Suppressor macrophage (primary cell): ENCODE data around the gene IFI30.

Experiments used
- DNase-seq, 4 experiments: peaks; one replicate each; pipeline ENCODE4 v3.0.0-alpha.2; 2020 to 2022

IFI30 gene

DNA sequence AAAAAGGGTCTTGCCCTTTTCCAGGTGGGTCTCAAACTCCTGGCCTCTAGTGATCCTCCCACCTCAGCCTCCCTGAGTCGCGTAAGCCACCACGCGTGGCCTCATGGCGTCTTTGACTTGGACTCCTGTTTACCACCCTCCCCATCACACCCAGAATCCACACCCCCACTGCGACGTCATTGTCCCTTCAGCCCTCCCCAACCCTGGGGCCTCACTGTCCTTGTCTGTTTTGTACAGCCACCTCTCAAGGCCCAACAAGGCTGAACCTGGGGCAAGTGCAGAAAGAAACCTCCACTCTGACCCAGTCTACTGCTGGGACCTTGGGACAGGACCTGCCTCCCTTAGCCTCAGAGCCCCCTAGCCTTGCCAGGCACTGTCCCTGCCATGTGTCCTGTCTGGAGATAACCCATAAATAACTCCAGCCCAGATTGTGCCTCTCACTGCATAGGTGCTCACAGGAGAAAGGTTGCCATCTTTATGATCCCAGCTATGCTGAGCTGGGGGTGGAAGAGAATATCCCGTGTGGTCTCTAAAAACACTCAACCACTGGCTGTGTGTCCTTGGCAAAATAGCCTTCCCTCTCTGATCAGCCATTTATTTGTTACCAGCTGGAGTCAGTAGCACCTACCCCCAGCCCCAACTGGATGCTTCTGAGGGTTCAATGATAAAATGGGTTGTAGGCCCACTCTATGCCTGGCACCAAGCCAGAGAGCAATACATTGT is 1.8 kb upstream of the IFI30 start:
- peak in 3 of 4 experiments; percentile 56 to 68 (median 60) for DNase-seq

DNA sequence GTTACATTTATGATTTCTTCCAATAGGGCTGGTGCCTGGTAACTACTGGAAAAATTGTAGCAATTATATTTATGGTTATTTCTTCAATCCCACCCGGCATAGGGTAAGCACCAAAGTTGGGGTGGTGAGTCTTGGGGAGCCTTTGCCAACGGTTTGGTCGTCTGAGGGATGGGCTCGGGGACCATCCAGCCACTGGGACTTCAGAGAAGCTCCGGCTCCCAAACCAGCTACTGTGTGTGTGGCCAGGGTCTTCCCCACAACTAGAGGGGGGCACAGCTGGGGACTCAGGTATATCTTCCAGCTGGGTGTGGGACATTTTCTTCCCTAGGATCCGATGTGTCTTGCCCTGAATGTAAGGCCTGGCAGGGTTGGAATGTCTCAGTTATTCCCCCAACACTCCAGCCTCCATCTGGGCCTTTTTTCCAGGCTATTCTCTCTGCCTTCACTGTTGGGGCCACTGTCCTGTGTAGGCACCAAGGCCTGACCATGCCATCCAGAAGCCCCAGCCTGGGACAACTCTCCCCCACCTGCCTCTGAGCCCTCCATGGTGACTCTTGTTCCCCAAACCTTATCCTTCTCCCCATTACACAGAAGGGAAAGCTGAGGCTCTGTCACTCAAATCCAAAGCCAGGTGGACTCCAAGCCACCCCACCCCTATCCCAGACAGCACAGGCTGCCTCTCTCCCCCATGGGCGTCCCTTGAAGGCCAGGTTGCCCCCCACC is 1.1 kb upstream of the IFI30 start:
- DNase-seq = no peak

GRCh38 chr19:18173054-18173571 is 500 bp upstream of the IFI30 start:
- peak; percentile 96 to 99 (median 98) for DNase-seq

DNA sequence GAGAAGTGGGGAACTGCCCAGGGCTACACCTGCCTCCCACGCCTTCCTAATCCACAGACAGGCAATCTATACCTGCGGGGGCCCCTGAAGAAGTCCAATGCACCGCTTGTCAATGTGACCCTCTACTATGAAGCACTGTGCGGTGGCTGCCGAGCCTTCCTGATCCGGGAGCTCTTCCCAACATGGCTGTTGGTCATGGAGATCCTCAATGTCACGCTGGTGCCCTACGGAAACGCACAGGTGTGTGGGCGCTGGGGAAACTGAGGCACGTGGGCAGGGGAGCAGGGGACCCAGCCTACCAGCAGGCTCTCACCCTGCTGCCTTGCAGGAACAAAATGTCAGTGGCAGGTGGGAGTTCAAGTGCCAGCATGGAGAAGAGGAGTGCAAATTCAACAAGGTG is 1.4 kb downstream of the IFI30 start:
- no peak for DNase-seq

DNA sequence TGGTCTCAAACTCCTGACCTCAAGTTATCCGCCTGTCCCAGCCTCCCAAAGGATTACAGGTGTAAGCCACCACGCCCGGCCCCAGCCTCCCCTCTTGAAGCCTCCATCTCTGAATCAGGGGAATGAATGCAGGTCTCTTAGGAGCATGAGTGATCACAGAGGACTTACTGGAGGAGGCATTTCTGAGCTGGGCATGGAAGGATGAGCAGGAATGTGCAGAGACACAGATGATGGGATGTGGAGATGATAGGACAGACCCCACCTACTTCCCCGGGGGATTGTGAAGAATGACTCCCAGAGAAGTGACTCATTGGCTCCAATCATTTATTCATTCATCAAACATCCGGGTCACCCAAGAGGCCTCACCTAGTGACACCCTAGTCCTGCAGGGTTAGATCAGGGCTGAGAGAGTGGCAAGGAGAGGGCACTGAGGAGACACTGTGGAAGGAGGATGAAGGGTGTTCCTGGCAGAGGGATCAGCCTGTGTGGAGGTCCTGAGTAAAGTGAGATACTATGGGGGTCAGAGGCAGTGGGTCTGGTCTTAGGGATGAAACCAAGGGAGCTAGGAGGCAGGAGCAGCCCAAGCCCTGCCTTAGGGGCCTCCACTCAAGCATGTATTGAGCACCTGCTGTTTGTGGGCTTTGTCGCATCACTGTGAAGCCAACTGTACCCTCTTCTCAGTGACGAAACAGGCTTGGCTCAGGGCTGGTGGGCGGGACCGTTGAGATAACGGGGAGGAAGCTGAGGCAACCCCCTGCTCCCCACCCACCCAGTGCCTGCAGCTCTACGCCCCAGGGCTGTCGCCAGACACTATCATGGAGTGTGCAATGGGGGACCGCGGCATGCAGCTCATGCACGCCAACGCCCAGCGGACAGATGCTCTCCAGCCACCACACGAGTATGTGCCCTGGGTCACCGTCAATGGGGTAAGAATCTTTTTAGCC is 3.0 kb downstream of the IFI30 start:
- peak in 3 of 4 experiments; percentile 61 to 70 (median 69) for DNase-seq

GRCh38 chr19:18179957-18180356 is 6.3 kb downstream of the IFI30 start:
- peak in 2 of 4 experiments; percentile 52 for DNase-seq

- no peak for DNase-seq
These were observed 9.9 kb downstream of the IFI30 start for GRCh38 chr19:18183529-18183928.

- no peak for DNase-seq
These were observed 11.9 kb downstream of the IFI30 start for GRCh38 chr19:18185538-18185937.

- no peak for DNase-seq
These were observed 16.7 kb downstream of the IFI30 start for GRCh38 chr19:18190278-18190677.

DNA sequence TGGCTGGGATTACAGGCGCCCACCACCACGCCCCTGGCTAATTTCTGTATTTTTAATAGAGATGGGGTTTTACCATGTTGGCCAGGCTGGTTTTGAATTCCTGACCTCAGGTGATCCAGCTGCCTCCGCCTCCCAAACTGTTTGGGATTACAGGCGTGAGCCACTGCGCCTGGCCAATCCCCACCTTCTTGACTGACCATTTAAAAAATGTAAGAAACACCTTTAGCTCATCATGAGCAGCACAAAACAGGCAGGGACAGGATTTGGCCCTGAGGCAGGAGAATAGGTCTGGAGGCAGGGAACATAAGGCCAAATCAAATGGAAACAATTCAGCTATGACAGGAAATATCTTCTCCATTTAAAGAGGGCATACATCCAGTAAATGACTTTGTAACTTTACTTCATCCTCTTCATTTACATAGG is 18.0 kb downstream of the IFI30 start:
- no peak for DNase-seq

DNA sequence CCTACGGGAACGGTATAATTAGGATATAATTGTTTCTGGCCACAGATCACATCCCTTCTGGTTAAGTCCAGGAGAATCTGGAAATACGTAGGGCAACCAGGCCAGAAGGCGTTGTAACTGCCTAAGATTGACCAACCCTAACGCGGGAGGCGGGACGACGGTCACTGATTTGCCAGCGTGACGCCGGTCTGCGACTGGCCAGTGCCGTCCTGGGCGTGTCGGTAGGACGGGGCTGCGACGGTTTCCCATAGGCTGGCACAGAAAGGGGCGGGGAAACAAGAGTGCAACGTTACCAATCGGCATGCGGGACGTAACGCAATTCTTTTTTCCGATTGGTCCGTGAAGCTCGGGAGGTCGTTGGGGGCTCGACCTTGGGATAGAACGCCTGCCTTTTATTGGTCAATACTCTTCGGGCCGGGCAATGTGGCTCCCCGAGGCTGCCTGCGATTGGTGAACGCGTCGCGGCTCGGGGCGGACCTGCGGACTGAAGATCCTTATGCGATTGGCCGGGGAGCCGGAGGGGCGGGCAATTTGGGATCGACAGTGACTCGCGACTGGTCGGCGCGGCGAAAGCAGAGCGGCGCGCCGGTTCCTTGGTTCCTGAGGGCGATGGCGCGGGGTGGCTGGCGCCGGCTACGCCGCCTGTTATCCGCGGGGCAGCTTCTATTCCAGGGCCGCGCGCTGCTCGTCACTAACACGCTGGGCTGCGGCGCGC is 19.2 kb downstream of the IFI30 start, which contains the start of gene MPV17L2:
MPV17L2 (plus strand) TSS at position 546 of the 715 bp plus-strand sequence; CDS start at position 610, 64 bp downstream.
- peak; percentile 99 to 100 (median 100) for DNase-seq

DNA sequence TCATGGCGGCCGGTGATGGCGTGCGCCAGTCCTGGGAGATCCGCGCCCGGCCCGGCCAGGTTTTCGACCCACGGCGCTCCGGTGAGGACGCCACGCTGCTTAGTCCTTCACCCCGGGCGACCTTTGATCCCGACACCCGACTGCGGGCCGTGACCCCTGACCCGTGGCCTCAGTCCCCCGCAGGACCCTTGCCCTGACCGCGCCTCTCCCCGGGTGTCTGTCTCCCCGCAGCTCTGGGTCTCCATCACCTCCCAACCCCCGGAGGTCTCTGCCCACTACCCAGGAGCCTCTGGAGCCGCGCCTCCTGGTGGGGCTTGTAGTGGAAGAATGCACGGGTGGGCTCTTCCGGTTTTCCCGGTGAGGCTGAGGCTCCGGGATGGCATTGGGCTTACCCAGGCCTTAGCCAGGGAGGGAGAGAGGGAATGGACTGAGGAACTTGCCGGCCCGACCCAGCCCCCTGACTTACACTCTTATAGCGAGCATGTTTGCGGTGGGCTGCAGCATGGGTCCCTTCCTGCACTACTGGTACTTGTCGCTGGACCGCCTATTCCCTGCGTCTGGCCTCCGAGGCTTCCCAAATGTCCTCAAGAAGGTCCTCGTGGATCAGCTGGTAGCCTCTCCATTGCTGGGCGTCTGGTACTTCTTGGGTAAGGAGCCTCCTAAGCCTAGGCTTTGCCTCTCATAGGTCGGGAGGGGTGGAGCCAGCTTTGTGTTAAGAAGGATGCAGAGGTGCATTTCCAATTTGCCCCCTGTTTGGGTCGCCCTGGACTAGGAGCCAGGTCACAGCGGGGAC is 20.0 kb downstream of the IFI30 start:
- DNase-seq = no peak

DNA sequence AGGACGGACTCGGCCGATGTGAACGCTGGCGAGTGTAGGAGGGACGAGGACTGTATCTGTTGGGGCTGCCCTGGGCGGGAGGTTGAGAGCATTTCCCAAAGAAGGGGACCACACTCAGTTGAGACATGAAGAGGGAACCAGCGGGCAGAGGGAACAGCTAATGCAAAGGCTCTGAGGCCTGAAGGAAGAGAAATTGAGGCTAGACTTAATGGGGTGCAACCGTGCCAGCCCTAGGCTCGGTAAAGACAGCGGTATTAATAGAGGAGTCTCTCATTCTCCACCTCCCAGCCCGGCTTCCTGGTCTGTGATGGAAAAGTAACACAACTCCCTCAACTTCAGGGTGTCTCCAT is 20.5 kb downstream of the IFI30 start:
- no peak for DNase-seq

- DNase-seq = peak in 2 of 4 experiments; percentile 47 to 55
These were observed 21.1 kb downstream of the IFI30 start for GRCh38 chr19:18194554-18195238.

DNA sequence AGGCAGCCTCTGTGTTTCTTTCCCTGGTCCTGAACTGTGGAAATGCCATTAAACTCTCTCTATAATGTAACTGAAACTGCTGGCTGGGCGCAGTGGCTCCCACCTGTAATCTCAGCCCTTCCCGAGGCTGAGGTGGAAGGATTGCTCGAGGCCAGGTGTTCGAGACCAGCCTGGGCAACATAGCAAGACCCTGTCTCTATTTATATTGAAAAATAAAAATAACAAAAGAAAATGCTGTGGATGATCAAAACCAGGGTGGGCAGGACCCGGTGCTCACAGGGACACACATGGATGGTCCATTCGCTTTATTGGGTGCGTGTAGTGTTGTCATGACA is 22.9 kb downstream of the IFI30 start:
- DNase-seq = no peak

GRCh38 chr19:18197306-18197705 is 23.7 kb downstream of the IFI30 start:
- DNase-seq = no peak

DNA sequence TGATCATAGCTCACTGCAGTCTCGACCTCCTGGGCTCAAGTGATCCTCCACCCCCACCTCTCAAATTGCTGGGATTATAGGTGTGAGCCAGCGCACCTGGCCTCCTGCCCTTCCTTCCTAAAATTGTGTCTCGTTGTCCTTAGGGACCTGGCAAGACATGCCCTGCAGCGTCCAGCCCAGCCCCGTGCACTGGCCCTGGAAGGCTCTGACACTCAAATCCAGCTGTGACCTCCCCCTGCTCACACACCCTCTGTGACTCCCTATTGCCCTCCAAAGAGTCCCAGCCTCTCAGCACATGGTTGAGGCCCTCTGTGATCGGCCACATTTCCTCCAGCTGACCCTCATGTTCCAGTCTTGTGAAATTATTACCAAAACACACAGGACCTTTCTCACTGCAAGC is 24.3 kb downstream of the IFI30 start:
- DNase-seq = no peak

GRCh38 chr19:18198374-18198773 is 24.8 kb downstream of the IFI30 start:
- DNase-seq = no peak

DNA sequence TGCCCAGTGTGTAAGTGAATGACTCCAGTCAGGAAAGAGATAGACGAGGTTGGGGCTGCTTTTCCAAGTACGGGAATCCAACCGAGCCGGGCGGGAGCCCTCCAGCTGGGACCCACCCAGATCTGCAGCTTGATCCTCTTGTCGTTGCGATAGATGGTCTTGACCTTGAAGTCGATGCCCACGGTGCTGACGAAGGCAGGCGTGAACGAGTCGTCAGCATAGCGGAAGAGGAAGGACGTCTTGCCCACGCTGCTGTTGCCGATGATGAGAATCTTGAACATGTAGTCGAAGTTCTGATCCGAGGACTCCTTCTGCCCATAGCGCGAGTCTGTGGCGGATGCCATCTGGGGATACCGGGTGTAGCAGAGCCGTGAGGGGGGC is 28.8 kb downstream of the IFI30 start:
- no peak for DNase-seq

- DNase-seq = peak in 2 of 4 experiments; percentile 23 to 61
These were observed 29.3 kb downstream of the IFI30 start for GRCh38 chr19:18202778-18203407.
